ENCODE data around the gene NABP2.

- TF ChIP-seq CTCF (optimal IDR thresholded peaks at IDR 0.05 in 1 of 3, IDR thresholded peaks at IDR 0.05 in 1 of 3, conservative IDR thresholded peaks at IDR 0.05 in 1 of 3; ENCODE audit: extremely low read depth in 1 of 3, insufficient read depth in 2 of 3, low read length in 3 of 3) (no peak), EZH2 (IDR thresholded peaks at IDR 0.05; ENCODE audit: low read length) (no peak)
Observed at GRCh38 chr12:56189918-56190694, 34.0 kb upstream of the NABP2 start.

Data from keratinocyte (primary cell).